Subcutaneous abdominal adipose tissue (tissue), 5 donors: ENCODE data around the gene GOLGA5.

ENCODE experiments used
- H3K27ac ChIP-seq: one replicate; pipeline ENCODE4 v1.7.0; 2013; ENCODE audit warnings: low read depth, mild to moderate bottlenecking, inconsistent platforms, low read length, moderate library complexity
- H3K27me3 ChIP-seq, 5 donors: one replicate each; pipeline ENCODE4 v1.7.0; 2013; ENCODE audit warnings: low read length in 5 of 5, inconsistent platforms in 1 of 5; ENCODE audit not compliant: control insufficient read depth in 5 of 5, insufficient read depth in 4 of 5
- H3K36me3 ChIP-seq, 5 donors: one replicate each; pipeline ENCODE4 v1.7.0; 2013; ENCODE audit warnings: low read length in 5 of 5; ENCODE audit not compliant: control insufficient read depth in 5 of 5, insufficient read depth in 5 of 5
- H3K4me1 ChIP-seq, 5 donors: one replicate each; pipeline ENCODE4 v1.7.0; 2013; ENCODE audit warnings: low read length in 5 of 5, mild to moderate bottlenecking in 3 of 5, moderate library complexity in 1 of 5; ENCODE audit not compliant: control insufficient read depth in 5 of 5, insufficient read depth in 5 of 5
- H3K4me3 ChIP-seq, 5 donors: one replicate each; pipeline ENCODE4 v1.7.0; 2013; ENCODE audit warnings: low read length in 5 of 5, low read depth in 1 of 5
- H3K9ac ChIP-seq, 5 donors: one replicate each; pipeline ENCODE4 v1.7.0; 2013; ENCODE audit warnings: low read length in 5 of 5, mild to moderate bottlenecking in 4 of 5, moderate library complexity in 3 of 5
- H3K9me3 ChIP-seq, 5 donors: one replicate each; pipeline ENCODE4 v1.7.0; 2013; ENCODE audit warnings: low read length in 5 of 5; ENCODE audit not compliant: control insufficient read depth in 5 of 5
- donor health status: healthy.
- donor health status: healthy.
- donor health status: healthy.
- donor health status: healthy.
- donor health status: healthy.

GOLGA5 gene

DNA sequence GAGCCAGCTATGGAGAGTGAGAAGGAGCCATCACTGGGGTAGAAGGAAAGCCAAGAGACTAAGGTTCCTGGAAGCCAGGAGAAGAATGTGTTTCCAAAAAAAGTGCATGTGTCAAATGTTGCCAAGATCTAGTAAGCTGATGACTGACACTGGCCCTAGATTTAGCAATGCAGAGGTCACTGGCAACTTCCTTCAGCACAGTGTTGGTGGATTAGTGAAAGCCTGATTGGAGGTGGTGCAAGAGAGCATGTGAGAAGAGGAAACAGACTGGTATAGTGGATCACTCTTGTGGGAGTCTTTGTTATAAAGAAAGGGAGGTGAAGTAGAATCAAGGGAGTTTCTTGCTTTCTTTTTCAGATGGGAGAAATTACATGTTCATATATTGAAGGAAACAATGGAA is 94.8 kb downstream of the GOLGA5 start:
- no peak overlapping the region for H3K9ac ChIP-seq
- H3K36me3 ChIP-seq: no peaks in the 10 kb centered on the region
- H3K27me3 ChIP-seq: peaks cover 0 to 5% (median 3%) of the 10 kb centered on the region in 5 donors
- H3K4me3 ChIP-seq: no peak overlapping the region
- peaks cover 0 to 3% (median 0%) of the 10 kb centered on the region in 5 donors for H3K4me1 ChIP-seq
- no peak overlapping the region for H3K27ac ChIP-seq
- H3K9me3 ChIP-seq: peaks cover 0 to 12% (median 3%) of the 10 kb centered on the region in 5 donors
